Spleen (tissue), 11 donors: ENCODE results near the gene MMP14. TPM values are rescaled to one million over a fixed set of nuclear protein-coding genes. Genes with fewer than 3 reads are reported as not detected.
A peak's percentile ranks its signal among the peaks of the same experiment; 100 is the strongest.
"Not testable (repeated sequence)": the region's sequence is repeated elsewhere in the genome, so short reads cannot be mapped to it uniquely, and the experiment has no call there.

ENCODE experiments used
- DNase-seq: peaks from one replicate; pipeline ENCODE4 v3.0.0-alpha.2; 2020
- H3K27ac ChIP-seq, 8 donors: fragments of 200-600 bp; sonication (generic) in 7 of 8; 1 replicate in 4 of 8; 2 replicates in 4 of 8; pipeline versions ENCODE4 v1.5.0 to v1.8.0; 2016 to 2021; ENCODE audit warnings: inconsistent platforms in 4 of 8, mild to moderate bottlenecking in 4 of 8, moderate library complexity in 1 of 8
- H3K27me3 ChIP-seq, 7 donors: fragments of 200-600 bp; sonication (generic) in 6 of 7; replicated peaks in 1 of 7; 1 replicate in 4 of 7; 2 replicates in 3 of 7; pipeline versions ENCODE4 v1.5.0 to v1.8.0; 2016 to 2021; ENCODE audit warnings: inconsistent platforms in 3 of 7, mild to moderate bottlenecking in 1 of 7
- H3K36me3 ChIP-seq, 6 donors: fragments of 200-600 bp; sonication (generic) in 5 of 6; 1 replicate in 4 of 6; 2 replicates in 2 of 6; pipeline versions ENCODE4 v1.5.0 to v1.8.0; 2016 to 2021; ENCODE audit warnings: inconsistent platforms in 2 of 6
- H3K4me1 ChIP-seq, 6 donors: fragments of 200-600 bp; sonication (generic) in 5 of 6; 1 replicate in 3 of 6; 2 replicates in 3 of 6; pipeline versions ENCODE4 v1.5.0 to v1.8.0; 2016 to 2021; ENCODE audit warnings: inconsistent platforms in 3 of 6
- H3K4me3 ChIP-seq, 8 donors: fragments of 200-600 bp; sonication (generic) in 7 of 8; 1 replicate in 4 of 8; 2 replicates in 4 of 8; pipeline versions ENCODE4 v1.5.0 to v1.8.0; 2016 to 2021; ENCODE audit warnings: inconsistent platforms in 4 of 8, mild to moderate bottlenecking in 4 of 8, moderate library complexity in 2 of 8
- H3K9me3 ChIP-seq, 8 donors: fragments of 200-600 bp; sonication (generic) in 7 of 8; 1 replicate in 4 of 8; 2 replicates in 4 of 8; pipeline versions ENCODE4 v1.5.0 to v1.8.0; 2016 to 2021; ENCODE audit warnings: inconsistent platforms in 4 of 8
- CTCF ChIP-seq, 11 experiments: fragments of 200-600 bp in 7 of 11; fragments of 450-650 bp in 4 of 11; sonication (generic) in 4 of 11; IDR thresholded peaks in 8 of 11; conservative IDR thresholded peaks in 3 of 11; 1 replicate in 7 of 11; 2 replicates in 4 of 11; pipeline versions ENCODE4 v1.4.0 to v1.8.0; 2016 to 2021; ENCODE audit warnings: antibody characterized with exemption in 11 of 11, inconsistent platforms in 4 of 11, mild to moderate bottlenecking in 1 of 11
- POLR2A ChIP-seq, 3 donors: fragments of 450-650 bp; IDR thresholded peaks; one replicate each; pipeline ENCODE4 v1.5.1; 2017; ENCODE audit warnings: antibody characterized with exemption in 3 of 3, mild to moderate bottlenecking in 1 of 3
- POLR2AphosphoS5 ChIP-seq, 3 donors: sonication (generic); formaldehyde crosslinking; IDR thresholded peaks; one replicate each; pipeline ENCODE4 v1.5.1; 2017; ENCODE audit warnings: antibody characterized with exemption in 3 of 3
- WGBS, 5 donors: extraction: QIAGEN DNeasy Blood & Tissue Kit in 3 of 5; methylation state at CpG; one replicate each; pipeline versions ENCODE4 v1.1.5 to v1.1.7; 2013 to 2018; 5-methylcytosine and 5-hydroxymethylcytosine counted together
- intact Hi-C: fragments of 100-400 bp; cut with DNase I; formaldehyde crosslinking; loops from one replicate; pipeline ENCODE4 v1.15.0; 2023; ENCODE audit warnings: low total_unique reads
- polyA plus RNA-seq, 3 donors: library from polyadenylated mRNA; stranded (reverse); fragments of 200-250 nt; gene quantifications; one replicate each; pipeline ENCODE4 v1.2.1, GENCODE V29; 2013
- total RNA-seq, 7 donors: library from RNA; depleted of rRNA in 3 of 7; stranded (reverse); fragments of >200 nt in 3 of 7; fragmentation: NEBNext Ultra II Directional in 4 of 7; extraction: Animal tissue kit (Norgen Biotek cat#: 25700) in 4 of 7; gene quantifications; one replicate each; pipeline versions ENCODE4 v1.1.0 to v1.2.1, GENCODE V29; 2016 to 2021
- donor health status: healthy with polysubstance abuse.
- donor health status: DM: no; HTN: no; CAD: no; lungs with moderate emphysema.
- donor health status: DM: no; HTN: no; CAD: no.
- donor health status: Bipolar disorder and iron deficiency.
- donor health status: healthy.
- donor health status: DM: no; HTN: no; CAD: no.
- donor health status: DM: yes; HTN: yes; CAD: no.

The MMP14 gene
- total and polyA plus RNA-seq, 10 donors = 6.6 to 126 (median 60.9) TPM

GRCh38 chr14:22854963-22855724 lies 18.8 kb downstream of the MMP14 start:
- Histone ChIP-seq H3K4me1 (peaks cover 11 to 48% (median 26%) of the 10 kb centered on the region in 6 donors), H3K4me3 (no peak overlapping the region), H3K27me3 (peaks cover 0 to 30% (median 0%) of the 10 kb centered on the region in 7 donors), H3K27ac (no peak overlapping the region), H3K9me3 (peaks cover 0 to 4% (median 0%) of the 10 kb centered on the region in 8 donors), H3K36me3 (no peaks in the 10 kb centered on the region)
- 86 to 96% (median 92%) methylated on average over 8 of the region's 8 CpGs for WGBS, 5 donors
- no peak for TF ChIP-seq POLR2A (IDR thresholded peaks at IDR 0.05)
- TF ChIP-seq CTCF (IDR thresholded peaks at IDR 0.05 in 8 of 11, conservative IDR thresholded peaks at IDR 0.05 in 3 of 11) = no peak
- no peak for TF ChIP-seq POLR2AphosphoS5 (IDR thresholded peaks at IDR 0.05)
- no peak for DNase-seq
- intact Hi-C loops = loop anchor here (10.0 kb wide), 2 partner anchors 80 to 280 kb away; no protein-coding TSS in a partner anchor

- no peak for DNase-seq
- intact Hi-C loops = loop anchor here (10.0 kb wide), 2 partner anchors 82 to 282 kb away; no protein-coding TSS in a partner anchor
- Histone ChIP-seq H3K4me3 (no peak overlapping the region), H3K9me3 (peaks cover 0 to 4% (median 0%) of the 10 kb centered on the region in 8 donors), H3K4me1 (peaks cover 8 to 36% (median 17%) of the 10 kb centered on the region in 6 donors), H3K36me3 (no peaks in the 10 kb centered on the region), H3K27ac (no peak overlapping the region), H3K27me3 (peaks cover 0 to 30% (median 0%) of the 10 kb centered on the region in 7 donors)
- WGBS, 5 donors = 85 to 90% (median 88%) methylated on average over 5 of the region's 5 CpGs
- TF ChIP-seq CTCF (IDR thresholded peaks at IDR 0.05 in 8 of 11, conservative IDR thresholded peaks at IDR 0.05 in 3 of 11) (no peak), POLR2AphosphoS5 (IDR thresholded peaks at IDR 0.05) (no peak), POLR2A (IDR thresholded peaks at IDR 0.05) (no peak)
Observed at GRCh38 chr14:22856428-22856827, 20.0 kb downstream of the MMP14 start.

- WGBS, 5 donors = 60 to 90% (median 84%) methylated on average over 3 of the region's 3 CpGs
Observed at GRCh38 chr14:22860377-22860776, 24.0 kb downstream of the MMP14 start.

GRCh38 chr14:22861651-22862050 lies 25.3 kb downstream of the MMP14 start:
- H3K4me1 ChIP-seq = peaks cover 0 to 21% (median 0%) of the 10 kb centered on the region in 6 donors
- no peak overlapping the region for H3K4me3 ChIP-seq
- DNase-seq = peak; percentile 1
- H3K27ac ChIP-seq = no peak overlapping the region
- H3K27me3 ChIP-seq = peaks cover 0 to 23% (median 0%) of the 10 kb centered on the region in 7 donors
- H3K36me3 ChIP-seq = no peaks in the 10 kb centered on the region
- peaks cover 0 to 4% (median 0%) of the 10 kb centered on the region in 8 donors for H3K9me3 ChIP-seq
- no peak for TF ChIP-seq POLR2A (IDR thresholded peaks at IDR 0.05)
- no peak for TF ChIP-seq POLR2AphosphoS5 (IDR thresholded peaks at IDR 0.05)
- TF ChIP-seq CTCF (IDR thresholded peaks at IDR 0.05 in 8 of 11, conservative IDR thresholded peaks at IDR 0.05 in 3 of 11) = no peak
- intact Hi-C loops = no loop called here

More at GRCh38 chr14:22860377-22860776, 24.0 kb downstream of the MMP14 start:
- H3K4me3 ChIP-seq, H3K36me3 ChIP-seq, H3K9me3 ChIP-seq, intact Hi-C loops, H3K27ac ChIP-seq: not testable (repeated sequence)
- DNase-seq = peak; percentile 23
- H3K27me3 ChIP-seq = peaks cover 0 to 29% (median 0%) of the 10 kb centered on the region in 7 donors
- peaks cover 0 to 16% (median 0%) of the 10 kb centered on the region in 6 donors for H3K4me1 ChIP-seq
